ENCODE measurements around the gene FGD1. TPM values are rescaled to one million over a fixed set of nuclear protein-coding genes. Genes with fewer than 3 reads are reported as not detected.
A peak's percentile ranks its signal among the peaks of the same experiment; 100 is the strongest.

Gene FGD1
- total RNA-seq, 2 donors from 2014 or later = 23.9 to 46.0 TPM

- Mint-ChIP-seq H3K4me1 (peaks cover 10% of the 10 kb centered on the region), H3K4me3 (peak overlapping the region; percentile 70), H3K27me3 (ENCODE audit: insufficient read depth) (no peaks in the 10 kb centered on the region), H3K36me3 (ENCODE audit: low read depth) (no peaks in the 10 kb centered on the region), H3K9me3 (peaks cover 66% of the 10 kb centered on the region), H3K27ac (peak overlapping the region; percentile 71)
- Histone ChIP-seq H3K4me3 (ENCODE audit: low read length) (peak overlapping the region; percentile 27), H3K4me1 (ENCODE audit: control insufficient read depth, insufficient read depth, low read length) (no peaks in the 10 kb centered on the region), H3K9me3 (ENCODE audit: control insufficient read depth, low read length) (no peaks in the 10 kb centered on the region), H3K27ac (ENCODE audit: low read depth, low read length) (no peak overlapping the region), H3K9ac (ENCODE audit: extremely low read depth, low read length, poor library complexity, severe bottlenecking) (no peak overlapping the region), H3K27me3 (ENCODE audit: control insufficient read depth, insufficient read depth, low read length, poor library complexity, severe bottlenecking) (no peaks in the 10 kb centered on the region), H3K36me3 (ENCODE audit: control insufficient read depth, insufficient read depth, low read length) (no peaks in the 10 kb centered on the region)
- peak; percentile 42 for DNase-seq
- WGBS, 2 experiments (ENCODE audit: insufficient coverage in 1 of 2, insufficient read length in 1 of 2) = 76% methylated on average over 5 of the region's 5 CpGs; no CpG with 5 or more reads in 1 of the 2 experiments
- no peak for TF ChIP-seq CTCF (conservative IDR thresholded peaks at IDR 0.05)
Observed at GRCh38 chrX:54496517-54496852, 451 bp upstream of the FGD1 start.

GRCh38 chrX:54494989-54495813 is 833 bp downstream of the FGD1 start:
- Mint-ChIP-seq H3K9me3 (peaks cover 67% of the 10 kb centered on the region), H3K36me3 (ENCODE audit: low read depth) (peaks cover 3% of the 10 kb centered on the region), H3K4me3 (peak overlapping the region; percentile 70), H3K27ac (no peak overlapping the region), H3K4me1 (peaks cover 10% of the 10 kb centered on the region), H3K27me3 (ENCODE audit: insufficient read depth) (no peaks in the 10 kb centered on the region)
- TF ChIP-seq CTCF (conservative IDR thresholded peaks at IDR 0.05) = no peak
- Histone ChIP-seq H3K36me3 (ENCODE audit: control insufficient read depth, insufficient read depth, low read length) (no peaks in the 10 kb centered on the region), H3K27me3 (ENCODE audit: control insufficient read depth, insufficient read depth, low read length, poor library complexity, severe bottlenecking) (no peaks in the 10 kb centered on the region), H3K27ac (ENCODE audit: low read depth, low read length) (no peak overlapping the region), H3K4me1 (ENCODE audit: control insufficient read depth, insufficient read depth, low read length) (no peaks in the 10 kb centered on the region), H3K9ac (ENCODE audit: extremely low read depth, low read length, poor library complexity, severe bottlenecking) (peak overlapping the region; percentile 51), H3K4me3 (ENCODE audit: low read length) (peak overlapping the region; percentile 85), H3K9me3 (ENCODE audit: control insufficient read depth, low read length) (no peaks in the 10 kb centered on the region)
- DNase-seq = peak; percentile 61
- WGBS, 2 experiments (ENCODE audit: insufficient coverage in 1 of 2, insufficient read length in 1 of 2) = 0% methylated on average over 82 of the region's 86 CpGs; no CpG with 5 or more reads in 1 of the 2 experiments

GRCh38 chrX:54494166-54494988 is 1.7 kb downstream of the FGD1 start:
- no peak for TF ChIP-seq CTCF (conservative IDR thresholded peaks at IDR 0.05)
- peak overlapping the region; percentile 85 for H3K4me3 ChIP-seq (ENCODE audit: low read length)
- Mint-ChIP-seq H3K4me1 (peaks cover 10% of the 10 kb centered on the region), H3K4me3 (peak overlapping the region; percentile 70), H3K27ac (no peak overlapping the region), H3K9me3 (peaks cover 71% of the 10 kb centered on the region), H3K36me3 (ENCODE audit: low read depth) (peaks cover 3% of the 10 kb centered on the region), H3K27me3 (ENCODE audit: insufficient read depth) (no peaks in the 10 kb centered on the region)
- no peaks in the 10 kb centered on the region for H3K4me1 ChIP-seq (ENCODE audit: control insufficient read depth, insufficient read depth, low read length)
- H3K9me3 ChIP-seq (ENCODE audit: control insufficient read depth, low read length) = no peaks in the 10 kb centered on the region
- H3K27me3 ChIP-seq (ENCODE audit: control insufficient read depth, insufficient read depth, low read length, poor library complexity, severe bottlenecking) = no peaks in the 10 kb centered on the region
- H3K36me3 ChIP-seq (ENCODE audit: control insufficient read depth, insufficient read depth, low read length) = no peaks in the 10 kb centered on the region
- H3K9ac ChIP-seq (ENCODE audit: extremely low read depth, low read length, poor library complexity, severe bottlenecking) = peak overlapping the region; percentile 41
- no peak for DNase-seq
- WGBS, 2 experiments (ENCODE audit: insufficient coverage in 1 of 2, insufficient read length in 1 of 2) = 54 to 82% methylated on average over 3 to 7 of the region's 10 CpGs
- H3K27ac ChIP-seq (ENCODE audit: low read depth, low read length) = no peak overlapping the region
